Measurements from ENCODE around the gene NFASC.

DNA sequence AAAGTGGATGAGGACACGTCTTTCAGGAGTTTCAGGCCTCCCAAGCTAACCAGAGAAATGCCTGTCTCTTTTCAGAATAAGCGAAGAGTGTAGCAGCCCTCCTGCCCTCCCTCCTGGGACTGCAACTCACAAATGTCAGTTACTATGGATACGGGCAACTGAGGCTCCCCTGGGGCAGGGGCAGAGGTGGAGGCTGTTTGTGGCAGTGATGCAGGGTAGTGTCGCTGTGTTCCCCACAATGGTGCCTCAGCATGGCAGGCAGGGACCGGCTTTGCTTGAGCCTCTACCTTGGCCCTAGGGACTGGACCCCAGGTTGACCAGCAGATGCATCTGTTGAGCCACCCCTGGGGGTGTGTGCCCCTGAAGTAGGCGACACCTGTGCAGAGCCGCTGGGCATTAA, 10.2 kb downstream of the NFASC start:
- TF ChIP-seq RAD21 (IDR thresholded peaks at IDR 0.05; ENCODE audit: low read depth) = no peak
- TF ChIP-seq, protein P1, sequence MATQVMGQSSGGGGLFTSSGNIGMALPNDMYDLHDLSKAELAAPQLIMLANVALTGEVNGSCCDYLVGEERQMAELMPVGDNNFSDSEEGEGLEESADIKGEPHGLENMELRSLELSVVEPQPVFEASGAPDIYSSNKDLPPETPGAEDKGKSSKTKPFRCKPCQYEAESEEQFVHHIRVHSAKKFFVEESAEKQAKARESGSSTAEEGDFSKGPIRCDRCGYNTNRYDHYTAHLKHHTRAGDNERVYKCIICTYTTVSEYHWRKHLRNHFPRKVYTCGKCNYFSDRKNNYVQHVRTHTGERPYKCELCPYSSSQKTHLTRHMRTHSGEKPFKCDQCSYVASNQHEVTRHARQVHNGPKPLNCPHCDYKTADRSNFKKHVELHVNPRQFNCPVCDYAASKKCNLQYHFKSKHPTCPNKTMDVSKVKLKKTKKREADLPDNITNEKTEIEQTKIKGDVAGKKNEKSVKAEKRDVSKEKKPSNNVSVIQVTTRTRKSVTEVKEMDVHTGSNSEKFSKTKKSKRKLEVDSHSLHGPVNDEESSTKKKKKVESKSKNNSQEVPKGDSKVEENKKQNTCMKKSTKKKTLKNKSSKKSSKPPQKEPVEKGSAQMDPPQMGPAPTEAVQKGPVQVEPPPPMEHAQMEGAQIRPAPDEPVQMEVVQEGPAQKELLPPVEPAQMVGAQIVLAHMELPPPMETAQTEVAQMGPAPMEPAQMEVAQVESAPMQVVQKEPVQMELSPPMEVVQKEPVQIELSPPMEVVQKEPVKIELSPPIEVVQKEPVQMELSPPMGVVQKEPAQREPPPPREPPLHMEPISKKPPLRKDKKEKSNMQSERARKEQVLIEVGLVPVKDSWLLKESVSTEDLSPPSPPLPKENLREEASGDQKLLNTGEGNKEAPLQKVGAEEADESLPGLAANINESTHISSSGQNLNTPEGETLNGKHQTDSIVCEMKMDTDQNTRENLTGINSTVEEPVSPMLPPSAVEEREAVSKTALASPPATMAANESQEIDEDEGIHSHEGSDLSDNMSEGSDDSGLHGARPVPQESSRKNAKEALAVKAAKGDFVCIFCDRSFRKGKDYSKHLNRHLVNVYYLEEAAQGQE (IDR thresholded peaks at IDR 0.05; ENCODE audit: low read depth) = no peak
- no peak for TF ChIP-seq EP300 (IDR thresholded peaks at IDR 0.05; ENCODE audit: borderline replicate concordance)
- TF ChIP-seq CREB1 (IDR thresholded peaks at IDR 0.05; ENCODE audit: low read depth) = no peak
- TF ChIP-seq FOXM1 (IDR thresholded peaks at IDR 0.05; ENCODE audit: borderline replicate concordance, low read depth) = no peak
- TF ChIP-seq ZBTB7A (IDR thresholded peaks at IDR 0.05; ENCODE audit: low read depth) = no peak

Measured in Ishikawa (cell line).